PC-3 (cell line): ENCODE measurements around the gene MAGT1.
A peak's percentile ranks its signal among the peaks of the same experiment; 100 is the strongest.

ENCODE experiments used
- CTCF ChIP-seq: fragments of 300-600 bp; sonication (generic); conservative IDR thresholded peaks from 2 replicates; pipeline ENCODE4 v1.5.1; 2017; ENCODE audit warnings: antibody characterized with exemption, low read depth, mild to moderate bottlenecking, low read length
- EZH2 ChIP-seq: fragments of 300-600 bp; sonication (generic); IDR thresholded peaks from one replicate; pipeline ENCODE4 v1.6.1; 2017; ENCODE audit warnings: antibody characterized with exemption, mild to moderate bottlenecking, low read length; ENCODE audit not compliant: unreplicated experiment
- EZH2phosphoT487 ChIP-seq: fragments of 300-600 bp; sonication (generic); IDR thresholded peaks from 2 replicates; pipeline ENCODE4 v1.6.1; 2018; ENCODE audit warnings: mild to moderate bottlenecking, antibody characterized with exemption, low read length, borderline replicate concordance

- TF ChIP-seq CTCF (peak; percentile 54), EZH2 (no peak), EZH2phosphoT487 (no peak)
Measured at GRCh38 chrX:77910108-77910840, 15.0 kb upstream of the MAGT1 start, which contains the start of gene ATP7A.
